GM03348 (cell line): Measurements from ENCODE around the gene LHX2.
A peak's percentile ranks its signal among the peaks of the same experiment; 100 is the strongest.

Source experiments
- DNase-seq: peaks from one replicate; pipeline ENCODE4 v3.0.0; 2012; ENCODE audit warnings: low spot score

Gene LHX2

DNA sequence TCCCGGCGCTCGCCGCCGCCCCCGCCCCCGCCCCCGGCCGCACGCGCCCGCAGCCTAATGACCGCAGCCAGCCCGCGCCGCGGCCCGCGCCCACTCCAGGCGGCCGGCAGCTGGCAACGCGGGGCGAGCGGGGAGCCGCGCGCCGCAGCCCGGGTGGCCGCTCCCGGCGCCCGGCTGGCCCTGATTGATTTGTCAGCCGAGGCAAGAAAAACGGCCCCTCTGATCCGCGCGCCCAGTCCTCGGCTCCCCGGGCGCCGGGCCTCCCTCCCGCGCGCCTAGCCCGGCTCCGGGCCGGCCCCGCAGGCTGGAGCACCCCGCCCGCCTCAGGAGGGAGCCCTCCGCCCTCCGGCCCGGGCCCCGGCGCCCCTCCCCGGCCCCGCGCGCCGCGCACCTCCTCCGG is 11.9 kb upstream of the LHX2 start:
- DNase-seq = peak; percentile 38

DNA sequence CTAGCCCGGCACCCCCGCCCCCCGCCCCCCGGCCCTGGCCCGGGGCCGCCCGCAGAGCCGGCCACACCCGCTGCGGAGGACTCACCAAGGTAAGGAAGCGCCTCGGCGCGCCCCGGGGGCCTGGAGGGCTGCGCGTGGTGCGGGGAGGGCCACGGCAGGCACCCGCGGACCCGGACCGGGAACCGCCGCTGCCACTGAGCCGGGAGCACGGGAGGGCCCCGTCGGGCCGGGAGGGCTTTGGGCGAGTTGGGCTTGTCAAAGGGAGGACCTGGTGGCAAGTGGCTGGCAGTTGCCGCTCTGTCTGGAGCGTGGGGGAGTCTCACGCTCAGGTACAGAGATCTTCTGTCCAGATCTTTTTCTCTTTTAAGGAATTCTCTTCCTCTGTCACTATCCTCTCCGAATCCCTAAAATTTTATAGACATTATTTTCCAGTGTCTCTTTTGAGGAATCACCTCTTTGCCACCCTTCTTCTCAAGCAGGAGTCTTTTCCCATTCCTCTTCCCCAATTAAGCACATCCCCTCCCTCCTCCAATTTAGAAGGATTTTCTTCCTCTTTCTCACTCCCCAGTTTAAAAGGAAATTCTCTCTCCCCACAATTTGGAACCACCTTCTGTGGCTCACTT is 11.3 kb upstream of the LHX2 start:
- no peak for DNase-seq

DNA sequence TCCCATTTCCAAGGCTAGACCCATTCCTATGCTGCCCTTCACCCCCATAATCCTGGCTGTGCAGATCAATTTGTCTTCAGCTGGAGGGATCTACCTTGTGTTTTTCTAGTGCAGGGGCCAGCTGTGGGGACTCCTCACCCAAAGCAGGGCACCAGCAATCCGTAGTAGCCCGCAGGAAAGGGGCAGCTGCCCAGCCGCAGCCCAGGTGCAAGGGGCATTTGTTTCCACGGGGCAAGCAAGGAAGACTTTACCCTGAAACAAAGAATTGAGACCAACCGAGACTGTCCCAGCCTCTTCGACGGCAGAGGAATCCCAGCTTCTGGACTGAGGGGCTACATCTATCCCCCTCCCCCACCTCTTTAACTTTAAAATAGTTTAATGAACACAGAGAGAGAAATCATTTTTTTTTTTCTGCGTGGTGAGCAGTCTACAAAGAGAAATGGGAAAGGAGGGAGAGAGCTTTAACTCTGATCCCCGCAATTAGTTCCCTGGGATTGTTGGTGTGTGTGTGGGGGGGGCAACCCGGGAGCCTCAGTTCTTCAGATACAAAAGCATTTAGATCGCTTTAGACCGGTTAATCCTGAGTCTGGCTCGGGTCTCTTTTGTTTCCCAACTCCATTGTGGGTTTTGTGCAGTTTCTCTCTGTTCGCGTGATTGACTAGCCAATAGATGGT is 10.6 kb upstream of the LHX2 start:
- no peak for DNase-seq

DNA sequence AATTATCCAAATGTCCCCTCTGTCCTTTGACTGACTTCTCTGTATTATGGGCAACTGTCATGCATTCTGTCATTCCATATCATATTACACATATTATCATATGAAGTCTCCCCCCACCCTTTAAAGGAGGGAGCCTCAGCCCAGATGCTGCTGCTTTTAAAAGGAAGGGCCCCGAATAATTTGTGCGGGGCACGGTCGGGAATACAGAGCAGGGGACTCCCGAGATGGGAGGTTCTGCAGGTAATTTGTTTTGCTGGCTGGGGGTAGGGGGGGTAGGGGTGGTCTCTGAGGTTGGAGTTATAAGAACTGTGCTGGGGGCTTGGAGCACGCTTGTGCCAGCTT is 10.1 kb upstream of the LHX2 start:
- no peak for DNase-seq

DNA sequence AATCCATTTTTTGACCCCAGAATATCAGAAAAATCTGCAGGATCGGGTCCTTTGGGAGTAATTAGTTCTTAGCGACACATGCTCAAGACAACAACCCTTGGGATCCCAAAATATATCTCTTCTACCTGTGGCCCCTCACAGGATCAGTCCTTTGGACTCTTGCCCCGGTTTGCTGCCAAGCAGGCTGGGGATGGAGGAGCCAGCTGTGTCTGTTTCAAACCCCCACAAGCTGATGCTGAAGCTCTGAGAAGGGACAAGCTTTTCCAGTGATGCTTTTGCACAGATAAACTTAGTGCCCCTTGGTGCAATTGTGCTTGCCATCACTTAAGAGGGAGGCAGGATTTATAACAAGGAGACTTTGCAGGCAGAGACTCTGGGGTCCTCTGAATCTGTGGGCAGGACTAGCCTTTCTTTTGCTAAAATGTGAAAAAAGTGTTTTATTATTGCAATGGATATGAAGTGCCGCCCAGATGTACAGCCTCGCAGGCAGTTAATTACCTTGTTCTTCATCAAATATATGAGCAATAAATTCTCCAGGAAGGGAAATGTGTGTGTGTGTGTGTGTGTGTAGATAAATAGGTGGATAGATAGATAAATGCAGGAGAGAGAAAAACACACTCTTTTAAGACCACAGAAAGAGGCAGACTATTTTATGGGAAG is 9.6 kb upstream of the LHX2 start:
- DNase-seq = no peak

DNA sequence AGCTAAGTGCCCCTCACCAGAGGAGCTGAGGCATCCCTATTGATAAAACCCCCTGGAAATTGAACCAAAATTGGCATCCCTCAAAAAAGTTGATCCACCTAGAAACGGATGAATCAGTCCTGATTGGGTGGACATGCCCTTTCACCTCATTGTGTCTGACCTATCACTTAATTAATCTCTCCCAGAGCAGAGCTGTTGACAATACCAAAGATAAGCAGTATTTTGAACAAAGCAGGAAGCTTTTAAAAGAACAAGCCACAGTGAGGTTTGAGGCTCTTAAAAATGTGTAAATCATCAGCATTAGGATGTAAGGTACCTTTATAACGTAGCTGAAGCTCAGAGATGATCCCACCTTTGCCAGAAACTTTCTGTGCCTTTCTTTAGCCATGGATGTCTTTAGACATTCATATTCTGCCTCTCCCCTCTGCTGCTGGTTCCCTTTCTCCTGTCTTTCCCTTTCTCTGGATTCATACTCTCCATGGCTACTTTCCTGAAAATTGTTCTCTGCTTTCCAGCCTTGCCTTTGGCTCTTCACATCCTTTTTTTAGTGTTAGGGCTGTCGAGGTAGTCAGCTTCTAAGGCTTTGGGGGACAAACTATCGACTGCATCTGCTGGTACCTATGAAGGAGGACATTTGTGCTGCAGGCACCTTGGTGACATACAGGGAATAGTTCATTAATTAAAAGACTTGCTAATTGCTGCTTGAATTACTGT is 7.8 kb upstream of the LHX2 start:
- DNase-seq = no peak

DNA sequence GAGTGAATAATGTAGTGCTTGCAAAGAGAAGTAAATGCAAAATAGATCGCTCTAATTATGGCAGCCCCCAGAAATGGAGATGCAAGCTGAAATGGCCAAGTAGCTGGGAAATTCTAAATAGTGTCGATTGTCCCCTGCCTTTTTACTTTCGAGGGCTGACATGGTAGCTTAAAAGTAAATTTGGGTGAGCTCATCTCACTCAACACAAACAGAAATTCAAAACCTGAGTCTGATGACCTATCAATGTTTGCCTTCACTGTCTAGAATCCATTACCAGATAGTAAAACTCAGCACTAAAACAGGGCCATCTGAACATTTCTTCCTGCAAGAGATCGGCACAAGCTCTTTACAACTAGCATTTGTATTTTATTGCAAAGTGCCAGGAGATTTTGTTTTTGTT is 7.0 kb upstream of the LHX2 start:
- DNase-seq = no peak

DNA sequence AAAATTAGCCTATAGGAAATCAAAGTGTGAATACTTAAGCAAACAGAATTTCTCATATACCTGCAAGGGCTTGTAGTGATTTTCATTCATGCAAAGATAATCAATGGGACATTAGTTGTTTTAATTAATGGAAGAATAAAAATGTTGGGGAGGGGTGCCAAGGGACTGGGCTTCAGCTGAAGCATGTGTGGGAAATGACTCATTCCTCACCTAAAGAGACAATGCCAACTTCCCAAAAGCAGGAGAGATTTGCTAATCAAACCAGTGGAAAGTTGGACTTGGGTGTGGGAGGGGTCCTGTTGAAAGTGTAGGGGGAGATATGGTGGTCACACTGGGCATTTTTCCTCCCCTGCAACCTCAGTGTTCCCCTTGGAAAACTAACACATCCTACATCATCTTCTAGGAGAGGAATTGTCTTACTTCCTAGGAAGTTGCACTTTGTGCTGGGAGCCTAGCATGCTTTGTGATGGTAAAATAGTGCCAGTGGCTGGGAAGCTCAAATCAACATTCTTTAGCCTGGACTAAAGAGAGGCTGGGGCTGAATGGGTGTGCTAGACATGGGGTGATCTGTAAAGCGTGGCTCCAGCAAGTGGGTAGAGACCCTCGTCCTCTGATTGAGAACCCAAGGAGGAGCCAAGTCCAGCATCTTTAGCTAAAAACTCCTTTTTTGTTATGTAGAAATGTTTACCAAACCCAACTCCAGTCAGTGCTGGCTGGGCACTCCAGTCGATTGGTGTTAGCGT is 6.4 kb upstream of the LHX2 start:
- DNase-seq = no peak

DNA sequence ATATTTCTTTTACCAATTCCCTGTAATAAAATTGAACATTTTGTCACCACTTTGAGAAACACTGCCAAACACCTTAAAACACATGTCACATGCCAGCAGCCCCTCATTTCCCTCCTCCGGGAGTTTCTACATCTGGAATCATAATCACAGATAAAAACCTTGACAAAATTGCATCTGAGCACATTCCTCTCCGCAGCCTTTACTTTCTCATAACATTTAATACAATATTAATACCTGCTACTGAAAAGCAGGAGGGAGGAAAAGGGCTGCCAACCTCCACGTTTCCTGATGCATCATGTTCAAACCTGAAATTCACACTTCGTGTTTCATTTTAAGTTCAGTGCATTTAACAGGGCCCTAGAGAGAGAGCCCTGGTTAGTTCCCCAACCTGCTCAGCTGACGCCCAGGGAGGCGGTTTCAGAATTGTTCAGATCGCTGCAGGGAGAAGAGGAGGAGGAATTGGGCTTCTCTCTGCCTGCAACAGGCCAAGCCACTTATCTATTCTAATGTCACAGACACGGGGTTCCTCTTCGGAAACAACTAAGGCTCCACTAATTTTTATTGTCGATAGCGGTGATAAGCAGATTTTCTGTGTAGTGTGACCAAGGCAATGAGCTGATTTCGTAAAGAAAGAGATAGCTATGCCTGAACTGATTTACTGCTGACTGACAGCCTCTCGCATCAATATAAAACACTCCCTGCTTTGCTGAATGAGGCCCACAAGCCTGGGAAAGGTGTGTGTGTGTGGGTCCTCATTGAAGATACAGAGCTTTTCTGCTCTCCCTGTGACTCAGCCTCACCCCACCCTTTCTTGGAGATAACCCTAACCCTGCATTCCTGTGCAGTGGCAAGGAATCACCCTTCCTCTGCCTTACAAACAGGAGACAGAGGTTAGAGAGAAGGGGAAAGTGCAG is 4.9 kb upstream of the LHX2 start:
- no peak for DNase-seq

DNA sequence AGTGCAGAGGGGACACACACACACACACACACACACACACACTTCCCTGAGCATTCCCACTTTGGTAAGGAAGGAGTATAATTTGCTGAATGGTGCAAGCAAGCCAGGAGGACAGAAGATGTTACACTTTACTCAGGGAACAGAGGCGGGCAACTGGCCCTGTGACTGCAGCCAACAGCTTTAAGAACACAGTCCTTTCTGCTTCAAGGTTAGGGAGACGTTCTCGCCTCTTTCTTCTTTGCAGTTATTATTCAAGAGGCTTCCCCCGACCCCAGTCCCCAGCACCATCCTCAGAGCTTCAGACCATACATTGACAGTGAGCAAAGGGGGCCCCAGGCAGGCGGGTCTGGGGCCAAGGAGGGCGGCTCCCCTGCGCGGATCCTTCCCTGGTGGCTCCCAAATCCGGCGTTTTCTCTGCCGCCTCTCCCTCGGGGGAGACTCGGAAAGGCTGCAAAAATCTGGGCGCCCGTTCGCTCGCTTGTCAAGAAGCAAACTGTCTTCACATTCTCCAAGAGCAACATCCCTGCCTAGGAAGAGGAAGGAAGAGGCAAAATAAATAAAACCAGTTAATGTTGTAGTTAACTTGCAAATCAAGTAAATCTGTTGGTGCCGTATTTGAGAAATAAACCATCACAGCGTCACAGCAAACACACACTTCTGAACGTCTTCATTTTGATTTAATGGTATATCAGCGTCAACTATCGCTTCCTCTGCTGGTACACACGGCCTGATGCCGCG is 3.8 kb upstream of the LHX2 start:
- DNase-seq = no peak

DNA sequence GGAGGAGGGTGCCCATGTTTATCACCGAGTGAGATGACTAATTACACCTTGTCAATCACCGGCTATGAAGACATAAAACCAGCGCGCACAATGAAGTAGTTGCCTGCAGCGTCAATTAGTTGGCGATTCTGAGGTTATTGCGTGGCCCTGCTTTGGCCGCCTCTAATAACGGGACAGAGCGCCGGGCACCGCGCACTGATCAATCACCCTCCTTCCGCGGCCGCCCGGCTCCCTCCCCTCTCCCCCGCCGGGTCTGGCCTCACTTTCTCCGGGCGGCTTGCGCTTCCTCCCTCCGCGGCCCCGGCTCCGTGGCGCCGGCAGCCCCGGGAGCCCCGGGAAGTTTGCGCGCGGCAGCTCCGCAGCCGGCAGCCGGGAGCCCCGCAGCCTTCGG is 3.3 kb upstream of the LHX2 start:
- DNase-seq = no peak

DNA sequence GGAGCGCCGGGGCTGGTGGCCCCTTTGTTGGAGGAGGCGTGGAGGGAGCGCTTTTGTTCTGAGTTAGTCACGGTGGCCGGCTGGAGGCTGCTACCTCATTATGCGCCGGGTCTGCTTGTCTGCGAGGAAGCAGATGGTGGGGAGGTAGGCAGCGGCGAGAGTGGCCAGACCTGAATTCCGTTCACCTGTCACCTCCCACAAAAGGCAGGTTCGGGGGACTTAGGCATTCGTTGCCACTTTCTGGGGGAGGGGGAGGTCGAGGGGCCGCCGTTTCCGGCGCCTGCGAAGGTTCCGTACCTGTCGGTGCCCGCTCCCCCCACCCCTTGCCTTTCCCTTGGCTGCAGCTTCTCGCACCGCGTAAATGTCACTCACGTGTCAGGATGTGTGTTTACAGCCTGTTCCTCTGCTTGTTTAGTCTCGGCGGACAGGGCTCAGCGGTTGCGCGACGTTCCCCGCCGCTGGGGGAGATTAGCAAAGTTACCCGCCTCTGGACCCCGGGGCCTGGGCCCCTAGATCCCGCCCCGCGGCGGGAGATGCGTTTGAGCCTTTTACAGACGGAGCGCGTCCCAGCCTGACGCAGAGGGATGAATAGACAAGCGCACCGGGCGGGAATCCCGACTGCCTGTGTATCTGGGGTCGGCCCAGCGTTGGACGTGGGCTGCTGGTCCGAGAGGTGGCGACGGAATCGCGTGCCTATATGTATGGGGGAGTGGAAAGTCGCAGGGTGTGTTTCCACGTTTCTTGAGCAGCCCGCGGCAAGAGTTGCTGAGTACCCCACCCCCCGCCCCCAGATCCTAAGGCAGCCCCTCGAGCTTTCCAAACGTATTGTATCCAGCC is 2.7 kb upstream of the LHX2 start:
- DNase-seq = no peak

DNA sequence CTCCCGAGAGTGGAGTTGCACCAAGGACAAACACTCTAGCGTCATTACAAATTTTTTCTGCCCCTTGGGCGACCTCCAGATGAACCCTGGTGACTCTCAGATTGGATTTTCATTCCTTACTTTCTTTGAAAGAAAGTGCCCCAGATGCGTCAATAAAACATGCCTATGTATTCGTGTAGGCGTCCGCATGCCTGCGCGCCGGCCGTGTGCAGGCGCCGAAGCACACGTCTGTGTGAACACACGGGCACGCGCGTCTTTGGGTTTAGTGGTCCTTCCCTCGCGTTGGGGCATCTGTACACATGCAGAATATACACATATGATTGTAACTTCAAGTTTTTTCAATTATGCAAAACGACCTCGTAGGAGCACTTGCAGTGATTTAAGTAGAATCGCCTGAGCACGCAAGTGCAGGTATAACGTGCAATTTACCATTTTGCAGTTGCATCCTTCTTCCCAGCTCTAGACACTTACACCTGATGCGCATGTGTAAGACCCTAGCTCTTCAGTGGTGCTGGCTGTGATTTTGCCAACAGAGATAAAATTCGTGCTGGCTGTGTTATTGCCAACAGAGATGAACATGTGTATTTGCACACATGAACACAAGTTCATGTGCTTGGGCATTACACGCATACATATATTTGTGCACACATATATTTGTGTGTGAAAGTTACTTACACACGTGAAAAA is 1.9 kb upstream of the LHX2 start:
- no peak for DNase-seq

DNA sequence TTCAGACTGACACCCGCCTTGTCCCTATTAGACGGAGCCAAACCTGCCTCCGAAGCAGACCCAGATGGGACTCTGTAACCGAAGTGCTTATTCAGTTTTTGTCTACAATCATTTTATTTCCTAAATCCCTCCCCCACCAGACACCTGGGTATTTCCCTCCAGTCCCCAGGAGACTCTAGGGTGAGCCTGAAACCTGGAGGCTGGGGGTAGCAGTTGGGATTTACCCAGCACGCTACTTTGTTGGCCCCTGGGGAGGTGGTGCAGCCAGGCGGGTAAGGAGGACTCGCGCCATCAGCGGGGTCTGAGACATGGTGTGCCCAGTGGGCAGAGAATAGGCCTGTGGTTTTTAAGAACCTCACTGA is 1.3 kb upstream of the LHX2 start:
- DNase-seq = no peak

DNA sequence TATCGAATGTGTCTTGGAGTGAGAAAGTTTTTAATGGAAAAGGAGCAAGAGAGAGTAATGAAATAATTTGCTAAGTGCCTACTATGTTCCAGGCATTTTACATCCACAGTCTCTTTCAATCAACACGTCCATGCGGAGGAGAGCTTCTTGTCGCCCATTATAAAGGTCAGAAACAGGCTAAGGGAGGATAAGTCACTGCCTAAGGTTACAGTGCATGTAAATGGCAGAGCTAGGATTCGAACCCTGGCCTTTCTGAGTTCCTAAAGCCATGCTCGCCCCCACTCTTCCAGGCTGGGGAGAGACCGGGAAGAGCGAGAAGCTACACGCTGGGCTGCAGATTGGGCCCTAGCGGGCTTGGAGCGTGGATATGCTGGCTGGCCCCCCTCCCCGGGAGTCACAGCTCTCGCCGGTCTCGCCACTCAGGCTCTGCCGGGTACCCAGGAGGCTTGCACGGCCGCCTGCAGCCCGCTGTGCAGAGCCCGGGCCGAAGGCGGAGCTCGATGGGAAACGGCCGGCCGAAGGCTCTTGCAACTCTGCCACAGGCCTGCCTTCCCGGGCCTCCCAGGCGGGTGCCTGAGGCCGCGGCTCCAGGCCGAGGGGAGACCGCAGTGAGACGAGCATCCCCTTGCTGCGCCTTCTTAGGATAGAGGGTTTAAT is 775 bp upstream of the LHX2 start:
- peak; percentile 60 for DNase-seq

DNA sequence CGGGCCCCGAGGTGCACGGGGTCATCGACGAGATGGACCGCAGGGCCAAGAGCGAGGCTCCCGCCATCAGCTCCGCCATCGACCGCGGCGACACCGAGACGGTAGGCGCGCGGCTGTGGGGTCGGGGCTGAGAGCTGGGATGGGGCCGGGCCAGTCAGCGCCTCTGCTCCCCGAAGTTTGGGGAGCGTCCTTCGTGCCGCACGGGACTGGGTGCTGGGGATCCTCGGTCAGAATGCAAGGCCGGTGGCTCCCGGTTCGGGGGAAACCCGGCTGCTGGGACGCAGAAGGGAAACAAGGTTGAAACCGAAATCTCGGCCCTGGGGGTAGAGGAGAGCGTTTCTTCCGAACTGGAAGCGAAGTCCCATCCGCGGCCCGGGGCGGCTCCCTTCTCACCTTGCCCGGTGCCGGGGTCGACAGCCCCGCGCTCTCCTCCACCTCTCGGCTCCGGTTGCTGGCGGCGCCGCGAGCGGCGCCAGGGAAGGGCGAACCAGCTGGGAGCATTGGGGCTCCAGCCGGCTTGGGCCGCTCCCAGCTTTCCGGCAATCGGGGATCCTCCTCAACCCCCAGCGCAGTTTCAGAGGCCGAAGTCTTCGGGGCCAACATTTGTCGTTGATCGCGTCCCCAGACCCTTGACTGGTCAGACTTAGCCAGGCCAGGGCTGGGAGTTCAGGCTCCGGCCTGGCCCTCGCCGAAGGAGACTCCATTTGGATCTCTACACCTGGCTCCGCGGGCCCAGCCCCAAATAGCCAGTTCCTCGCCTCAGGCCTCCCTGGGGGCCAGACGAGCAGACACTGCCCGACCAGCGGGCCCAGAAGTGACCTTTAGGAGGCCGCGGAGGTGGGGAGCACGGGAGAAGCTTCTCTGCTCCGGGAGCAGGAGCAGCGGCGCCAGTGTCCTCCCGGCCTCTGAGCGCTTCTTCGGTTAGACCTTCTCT is 1.1 kb downstream of the LHX2 start:
- DNase-seq = no peak
